ENCODE results near the gene GAP43. TPM values are rescaled to one million over a fixed set of nuclear protein-coding genes. Genes with fewer than 3 reads are reported as not detected.

GAP43 gene
- total RNA-seq, 1 donor: not detected

GRCh38 chr3:115666920-115667737 lies 43.8 kb downstream of the GAP43 start:
- Histone ChIP-seq H3K4me1 (ENCODE audit: insufficient read depth, low read length) (no peaks in the 10 kb centered on the region), H3K9me3 (ENCODE audit: low read depth, low read length) (no peaks in the 10 kb centered on the region), H3K27me3 (ENCODE audit: insufficient read depth, low read length) (no peaks in the 10 kb centered on the region), H3K4me3 (ENCODE audit: low read length) (no peak overlapping the region)

DNA sequence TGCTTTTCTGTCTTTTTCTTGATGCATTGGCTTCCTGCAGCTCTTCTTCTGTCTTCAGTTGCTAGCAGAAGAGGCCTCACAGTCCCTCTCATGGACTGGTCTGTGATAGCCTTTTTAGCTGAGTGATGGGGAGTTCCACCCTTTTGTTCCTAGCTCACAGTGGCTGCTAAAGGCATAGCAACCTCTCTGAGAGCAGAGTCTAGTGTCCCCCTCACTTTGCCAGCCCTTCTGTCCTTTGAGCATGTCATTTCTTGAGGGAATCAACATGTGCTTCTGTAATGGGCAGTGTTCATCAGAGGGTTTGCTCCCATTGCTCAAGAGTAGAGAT lies 44.4 kb downstream of the GAP43 start:
- no peaks in the 10 kb centered on the region for H3K27me3 ChIP-seq (ENCODE audit: insufficient read depth, low read length)
- no peak overlapping the region for H3K4me3 ChIP-seq (ENCODE audit: low read length)
- H3K9me3 ChIP-seq (ENCODE audit: low read depth, low read length): no peaks in the 10 kb centered on the region
- H3K4me1 ChIP-seq (ENCODE audit: insufficient read depth, low read length): no peaks in the 10 kb centered on the region

- H3K9me3 ChIP-seq (ENCODE audit: low read depth, low read length): no peaks in the 10 kb centered on the region
- H3K27me3 ChIP-seq (ENCODE audit: insufficient read depth, low read length): no peaks in the 10 kb centered on the region
- no peaks in the 10 kb centered on the region for H3K4me1 ChIP-seq (ENCODE audit: insufficient read depth, low read length)
- H3K4me3 ChIP-seq (ENCODE audit: low read length): no peak overlapping the region
Measured at GRCh38 chr3:115670911-115671310, 47.6 kb downstream of the GAP43 start.

DNA sequence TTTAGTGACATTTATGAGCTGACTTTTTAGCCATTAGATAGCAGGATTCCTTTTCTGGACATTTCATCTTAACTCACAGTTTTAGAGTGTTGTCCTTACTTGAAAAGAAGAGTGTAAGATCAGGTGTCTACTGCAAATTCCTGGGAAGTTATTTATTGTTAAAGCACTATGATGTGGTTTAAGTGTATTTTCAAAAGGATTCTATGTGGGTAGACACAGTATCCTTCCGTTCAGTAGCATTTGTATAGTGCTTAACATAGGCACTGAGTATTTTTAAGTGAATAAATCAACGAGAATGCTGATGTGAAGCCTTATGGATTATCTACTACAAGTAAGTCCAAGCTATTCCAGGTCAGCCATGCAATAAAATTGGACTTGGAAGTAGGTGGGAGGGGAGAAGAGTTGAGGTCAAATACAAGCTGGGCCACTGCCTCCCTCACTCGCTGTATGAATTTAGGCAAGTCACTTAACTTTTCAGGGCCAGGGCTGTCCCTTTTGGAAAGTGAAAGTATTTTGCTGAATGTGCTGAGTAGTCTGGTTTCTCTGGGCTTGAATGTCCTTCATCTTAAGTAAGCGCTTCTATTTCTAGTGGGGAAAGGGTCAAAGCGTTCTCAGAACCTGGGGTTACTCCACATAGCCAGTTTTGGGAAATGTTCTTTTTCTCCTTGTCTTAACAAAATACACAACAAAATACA lies 48.6 kb downstream of the GAP43 start:
- H3K27me3 ChIP-seq (ENCODE audit: insufficient read depth, low read length): peaks cover 4% of the 10 kb centered on the region

DNA sequence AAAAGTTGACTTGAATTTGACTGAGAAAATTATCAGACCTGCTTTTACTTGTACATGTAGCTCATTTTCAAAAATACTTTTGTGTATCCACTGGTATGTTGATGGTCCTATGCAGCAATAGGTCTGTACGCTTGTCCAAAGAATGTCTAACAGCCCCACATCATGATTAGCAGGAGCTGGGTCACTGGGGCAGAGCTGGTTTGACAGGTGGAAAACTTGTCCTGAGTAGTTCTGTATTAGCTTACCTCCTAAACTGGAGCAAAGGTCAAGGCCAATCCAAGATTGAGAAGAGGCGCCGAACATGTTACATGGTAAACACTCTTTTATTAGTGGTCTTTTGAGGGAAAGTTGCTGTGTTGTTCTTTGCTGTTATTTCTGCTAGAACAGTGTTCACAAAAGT lies 50.6 kb downstream of the GAP43 start:
- H3K4me3 ChIP-seq (ENCODE audit: low read length): no peak overlapping the region
- H3K27me3 ChIP-seq (ENCODE audit: insufficient read depth, low read length): peaks cover 11% of the 10 kb centered on the region
- H3K4me1 ChIP-seq (ENCODE audit: insufficient read depth, low read length): no peaks in the 10 kb centered on the region
- H3K9me3 ChIP-seq (ENCODE audit: low read depth, low read length): no peaks in the 10 kb centered on the region

More for the DNA sequence above, 48.6 kb downstream of the GAP43 start:
- H3K4me1 ChIP-seq (ENCODE audit: insufficient read depth, low read length): no peaks in the 10 kb centered on the region
- no peak overlapping the region for H3K4me3 ChIP-seq (ENCODE audit: low read length)
- no peaks in the 10 kb centered on the region for H3K9me3 ChIP-seq (ENCODE audit: low read depth, low read length)

GRCh38 chr3:115676336-115676735 lies 53.0 kb downstream of the GAP43 start:
- H3K9me3 ChIP-seq (ENCODE audit: low read depth, low read length): no peaks in the 10 kb centered on the region
- no peak overlapping the region for H3K4me3 ChIP-seq (ENCODE audit: low read length)
- no peaks in the 10 kb centered on the region for H3K4me1 ChIP-seq (ENCODE audit: insufficient read depth, low read length)
- H3K27me3 ChIP-seq (ENCODE audit: insufficient read depth, low read length): peaks cover 20% of the 10 kb centered on the region

DNA sequence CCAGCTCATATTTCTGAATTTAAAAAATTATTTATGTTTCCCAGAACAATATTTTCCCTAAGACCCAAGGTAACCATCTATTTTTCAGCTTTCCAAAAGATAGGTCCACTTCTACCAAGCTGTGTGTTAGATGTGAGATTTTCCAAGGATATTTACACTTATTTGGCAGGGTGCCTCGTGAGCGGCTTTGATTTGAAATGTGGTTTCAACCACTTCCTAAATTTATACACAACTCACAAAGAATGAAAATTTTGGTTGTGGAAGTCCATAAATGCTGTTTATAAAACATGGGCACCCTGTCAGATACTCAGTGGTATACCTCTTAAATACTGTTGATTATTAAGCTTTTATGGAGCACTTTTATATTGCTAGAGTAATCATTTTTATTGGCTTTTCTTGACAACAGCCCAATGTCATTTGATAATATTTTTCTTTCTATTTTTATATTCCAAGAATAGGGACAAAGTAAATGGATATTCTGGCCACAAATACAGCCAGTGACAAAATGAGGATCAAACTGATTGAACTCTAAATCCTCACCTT lies 57.6 kb downstream of the GAP43 start:
- Histone ChIP-seq H3K9me3 (ENCODE audit: low read depth, low read length) (no peaks in the 10 kb centered on the region), H3K4me3 (ENCODE audit: low read length) (no peak overlapping the region), H3K27me3 (ENCODE audit: insufficient read depth, low read length) (peaks cover 24% of the 10 kb centered on the region), H3K4me1 (ENCODE audit: insufficient read depth, low read length) (no peaks in the 10 kb centered on the region)

DNA sequence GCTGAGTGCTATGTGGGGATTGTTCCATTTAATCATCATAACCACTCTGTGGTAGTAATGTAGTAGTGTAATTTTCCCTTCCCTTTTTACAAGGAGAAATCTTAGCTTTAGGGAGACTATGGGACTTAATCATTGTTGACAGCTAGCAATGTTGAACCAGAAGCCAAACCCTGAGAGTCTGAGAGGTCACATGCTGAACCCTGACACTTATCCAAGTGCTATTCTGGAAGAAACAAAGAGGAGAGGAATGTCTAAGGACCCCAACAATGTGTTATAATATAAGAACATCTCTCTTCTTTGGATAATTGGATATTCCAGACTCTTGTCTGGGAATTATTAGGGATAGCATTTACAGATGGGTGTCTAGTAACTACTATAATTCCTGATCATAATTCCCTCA lies 58.4 kb downstream of the GAP43 start:
- no peaks in the 10 kb centered on the region for H3K9me3 ChIP-seq (ENCODE audit: low read depth, low read length)
- no peak overlapping the region for H3K4me3 ChIP-seq (ENCODE audit: low read length)
- H3K27me3 ChIP-seq (ENCODE audit: insufficient read depth, low read length): peaks cover 19% of the 10 kb centered on the region
- no peaks in the 10 kb centered on the region for H3K4me1 ChIP-seq (ENCODE audit: insufficient read depth, low read length)

- Histone ChIP-seq H3K9me3 (ENCODE audit: low read depth, low read length) (no peaks in the 10 kb centered on the region), H3K27me3 (ENCODE audit: insufficient read depth, low read length) (peaks cover 17% of the 10 kb centered on the region), H3K4me3 (ENCODE audit: low read length) (no peak overlapping the region), H3K4me1 (ENCODE audit: insufficient read depth, low read length) (no peaks in the 10 kb centered on the region)
Measured at GRCh38 chr3:115683305-115683704, 60.0 kb downstream of the GAP43 start.

- Histone ChIP-seq H3K9me3 (ENCODE audit: low read depth, low read length) (no peaks in the 10 kb centered on the region), H3K4me3 (ENCODE audit: low read length) (no peak overlapping the region), H3K4me1 (ENCODE audit: insufficient read depth, low read length) (no peaks in the 10 kb centered on the region), H3K27me3 (ENCODE audit: insufficient read depth, low read length) (peaks cover 14% of the 10 kb centered on the region)
Measured at GRCh38 chr3:115683773-115684172, 60.5 kb downstream of the GAP43 start.

DNA sequence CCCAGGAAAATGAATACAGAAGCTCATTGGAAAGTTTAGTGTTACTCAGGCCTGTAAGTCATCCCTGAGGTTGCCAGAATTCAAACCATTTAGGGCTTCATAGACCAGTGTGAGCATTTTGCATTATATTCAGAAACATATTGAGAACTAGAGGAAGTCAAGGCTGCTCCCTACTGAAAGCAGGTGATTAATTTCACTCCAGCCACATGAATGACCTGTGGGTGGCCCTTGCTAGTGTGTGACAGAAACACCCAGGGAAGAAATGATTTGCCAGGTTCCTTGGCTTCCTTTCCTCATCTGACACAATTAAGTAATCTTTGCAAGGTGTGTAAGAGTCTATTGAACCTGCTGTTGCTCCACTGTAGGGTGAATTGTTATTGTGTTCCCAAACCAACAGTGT lies 61.8 kb downstream of the GAP43 start:
- Histone ChIP-seq H3K4me1 (ENCODE audit: insufficient read depth, low read length) (no peaks in the 10 kb centered on the region), H3K9me3 (ENCODE audit: low read depth, low read length) (no peaks in the 10 kb centered on the region), H3K27me3 (ENCODE audit: insufficient read depth, low read length) (peaks cover 4% of the 10 kb centered on the region), H3K4me3 (ENCODE audit: low read length) (no peak overlapping the region)

DNA sequence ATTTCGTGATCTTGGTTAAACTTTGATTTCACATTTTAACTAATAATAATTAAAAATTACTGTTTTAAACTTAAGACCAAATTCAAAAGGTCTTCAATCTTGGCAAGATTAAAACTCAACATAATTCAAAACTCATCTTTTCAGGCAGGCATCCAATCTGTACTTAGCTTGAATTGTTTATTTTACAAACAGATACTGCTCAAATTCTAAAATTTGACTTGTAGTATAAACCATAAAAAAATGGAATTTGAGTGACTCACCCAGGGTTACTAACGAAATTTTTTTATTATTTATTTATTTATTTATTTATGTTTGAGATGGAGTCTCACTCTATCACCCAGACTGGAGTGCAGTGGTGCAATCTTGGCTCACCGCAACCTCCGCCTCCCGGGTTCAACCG lies 64.4 kb downstream of the GAP43 start:
- H3K4me3 ChIP-seq (ENCODE audit: low read length): no peak overlapping the region
- H3K27me3 ChIP-seq (ENCODE audit: insufficient read depth, low read length): peaks cover 4% of the 10 kb centered on the region
- H3K4me1 ChIP-seq (ENCODE audit: insufficient read depth, low read length): no peaks in the 10 kb centered on the region
- H3K9me3 ChIP-seq (ENCODE audit: low read depth, low read length): no peaks in the 10 kb centered on the region

GRCh38 chr3:115688418-115688817 lies 65.1 kb downstream of the GAP43 start:
- H3K27me3 ChIP-seq (ENCODE audit: insufficient read depth, low read length): peaks cover 4% of the 10 kb centered on the region
- H3K9me3 ChIP-seq (ENCODE audit: low read depth, low read length): no peaks in the 10 kb centered on the region
- no peak overlapping the region for H3K4me3 ChIP-seq (ENCODE audit: low read length)
- no peaks in the 10 kb centered on the region for H3K4me1 ChIP-seq (ENCODE audit: insufficient read depth, low read length)

DNA sequence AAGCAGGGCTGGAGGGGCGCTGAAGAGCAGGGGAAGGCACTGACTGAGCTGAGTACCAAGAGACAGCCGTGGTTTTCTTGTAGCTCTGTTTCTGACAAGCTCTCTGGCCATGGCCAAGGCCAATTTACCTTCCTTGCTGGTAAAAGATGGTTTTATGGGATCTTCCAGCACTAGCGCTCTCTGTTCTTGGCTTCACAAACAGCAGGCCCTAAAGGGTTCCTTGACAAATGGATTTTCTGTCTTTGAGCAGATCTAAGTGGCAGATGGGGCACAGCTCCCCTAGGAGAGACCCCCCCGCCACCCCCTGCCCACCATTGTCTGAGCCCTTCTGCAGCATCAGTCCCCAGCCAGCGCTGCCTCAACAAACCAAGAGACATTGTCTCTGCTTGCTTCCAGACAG lies 66.6 kb downstream of the GAP43 start:
- Histone ChIP-seq H3K4me3 (ENCODE audit: low read length) (no peak overlapping the region), H3K27me3 (ENCODE audit: insufficient read depth, low read length) (peaks cover 4% of the 10 kb centered on the region), H3K9me3 (ENCODE audit: low read depth, low read length) (no peaks in the 10 kb centered on the region), H3K4me1 (ENCODE audit: insufficient read depth, low read length) (no peaks in the 10 kb centered on the region)

DNA sequence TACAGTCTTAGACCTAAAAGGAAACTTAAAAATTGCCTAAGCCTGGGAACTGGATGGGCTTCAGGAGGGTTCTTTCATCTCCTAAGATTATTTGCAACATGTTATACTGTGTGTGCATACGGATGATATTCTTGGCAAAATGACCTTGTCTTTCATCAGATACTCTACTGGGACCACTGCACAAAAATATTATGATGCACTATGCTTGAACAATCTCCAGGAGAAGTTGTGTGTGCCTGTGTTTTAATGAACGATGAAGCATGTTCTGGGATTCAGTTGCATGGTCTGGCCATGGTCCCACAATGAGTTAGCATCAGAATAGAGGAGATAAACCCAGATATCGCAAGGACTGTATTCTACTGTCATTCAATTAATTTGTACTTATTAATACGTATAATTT lies 68.7 kb downstream of the GAP43 start:
- Histone ChIP-seq H3K9me3 (ENCODE audit: low read depth, low read length) (no peaks in the 10 kb centered on the region), H3K27me3 (ENCODE audit: insufficient read depth, low read length) (no peaks in the 10 kb centered on the region), H3K4me1 (ENCODE audit: insufficient read depth, low read length) (no peaks in the 10 kb centered on the region), H3K4me3 (ENCODE audit: low read length) (no peak overlapping the region)

All from mononuclear cell (primary cell).